GM19463 (cell line): ENCODE measurements around the gene SYNPR.

Experiments
- ATAC-seq: cut with Tn5 transposase; IDR thresholded peaks from one replicate; pipeline ENCODE4 v1.9.1; 2021; ENCODE audit warnings: mild to moderate bottlenecking, moderate library complexity; ENCODE audit not compliant: unreplicated experiment

Gene SYNPR

DNA sequence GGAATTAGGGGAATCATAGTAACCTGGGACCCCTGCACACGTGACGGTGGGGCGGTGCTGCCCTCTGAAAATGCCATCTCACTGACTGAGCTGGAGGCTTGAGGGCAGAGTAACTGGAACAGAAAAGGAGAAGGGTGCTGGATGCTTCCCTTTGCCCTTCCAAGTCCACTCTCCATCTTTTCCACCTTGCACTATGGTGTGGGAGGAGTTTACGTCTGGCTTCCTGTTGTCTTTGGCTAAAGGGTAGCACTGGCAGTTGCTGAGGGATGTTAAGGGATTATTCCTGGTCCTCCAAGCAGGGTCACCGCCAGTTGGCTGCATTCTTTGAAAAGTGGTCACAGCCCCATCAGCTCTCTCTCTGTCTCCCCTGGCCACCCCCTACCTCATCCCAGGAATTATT lies 245.0 kb downstream of the SYNPR start:
- ATAC-seq, result no peak

DNA sequence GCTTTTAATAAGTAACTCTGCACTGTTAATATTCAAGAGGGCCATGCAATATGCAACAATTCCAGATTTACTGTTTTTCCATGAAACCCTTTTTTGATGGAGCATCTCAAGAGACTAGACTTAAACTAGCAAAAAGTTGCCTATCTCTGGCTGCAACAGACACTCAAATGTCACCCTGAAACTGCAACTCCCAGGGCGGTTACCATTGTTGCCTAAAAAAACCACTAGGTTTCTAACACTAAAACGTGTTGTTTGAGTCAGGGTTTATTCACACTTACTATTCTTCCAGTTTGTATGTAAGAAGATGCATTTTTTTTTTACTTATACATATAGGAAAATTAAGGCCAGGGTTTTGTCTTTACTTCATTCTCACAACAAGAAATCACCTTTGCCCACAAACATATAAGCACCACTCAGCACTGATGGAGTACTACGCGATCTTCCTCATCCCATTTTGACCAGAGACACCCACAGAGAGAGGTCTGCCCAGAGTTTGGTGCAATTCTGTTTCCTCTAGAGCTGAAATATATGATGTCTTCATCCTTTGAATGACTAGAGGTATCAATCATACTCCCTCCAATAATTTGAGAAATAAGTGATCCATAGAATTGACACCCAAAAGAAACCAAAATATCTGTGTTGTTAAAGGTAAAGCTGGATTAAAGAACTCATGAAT lies 250.4 kb downstream of the SYNPR start:
- no peak for ATAC-seq

DNA sequence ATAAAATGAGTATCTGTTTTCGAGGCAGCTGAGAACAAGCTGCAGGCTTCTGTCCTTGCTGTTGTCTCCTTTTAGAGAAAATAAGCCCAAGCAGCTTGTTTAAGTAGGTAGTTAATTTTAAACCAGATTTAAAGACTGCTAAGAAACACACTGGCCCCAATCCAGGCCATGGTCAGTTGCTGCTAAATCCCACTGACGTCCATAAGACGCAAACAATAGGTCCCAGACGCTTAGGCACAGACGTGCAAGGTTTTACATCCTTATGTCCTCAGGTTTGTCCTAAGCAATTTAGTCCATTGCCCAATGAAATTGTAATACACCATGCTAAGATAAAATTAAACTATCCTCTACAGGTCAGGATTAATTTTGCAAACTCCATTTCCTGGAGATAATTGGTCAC lies 254.4 kb downstream of the SYNPR start:
- ATAC-seq, result no peak

DNA sequence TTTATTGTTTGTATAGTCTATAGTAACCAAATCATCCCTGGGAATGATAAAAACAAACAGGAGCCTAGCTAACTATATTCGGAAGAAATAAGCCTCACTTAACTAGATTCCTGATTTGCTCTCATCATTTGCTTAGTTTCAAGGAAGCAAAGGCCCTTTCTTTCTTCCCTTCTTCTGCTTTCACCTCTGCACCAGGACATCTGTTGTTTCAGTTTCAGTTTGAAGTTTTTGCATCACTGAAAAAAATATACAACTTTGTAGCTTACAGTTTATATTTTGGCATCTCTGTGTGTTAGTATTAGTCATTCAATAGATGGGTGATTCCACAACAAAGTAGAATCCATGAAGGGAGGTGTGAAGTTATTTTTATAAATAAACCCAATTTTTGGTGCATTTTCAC lies 260.8 kb downstream of the SYNPR start:
- ATAC-seq, result no peak

DNA sequence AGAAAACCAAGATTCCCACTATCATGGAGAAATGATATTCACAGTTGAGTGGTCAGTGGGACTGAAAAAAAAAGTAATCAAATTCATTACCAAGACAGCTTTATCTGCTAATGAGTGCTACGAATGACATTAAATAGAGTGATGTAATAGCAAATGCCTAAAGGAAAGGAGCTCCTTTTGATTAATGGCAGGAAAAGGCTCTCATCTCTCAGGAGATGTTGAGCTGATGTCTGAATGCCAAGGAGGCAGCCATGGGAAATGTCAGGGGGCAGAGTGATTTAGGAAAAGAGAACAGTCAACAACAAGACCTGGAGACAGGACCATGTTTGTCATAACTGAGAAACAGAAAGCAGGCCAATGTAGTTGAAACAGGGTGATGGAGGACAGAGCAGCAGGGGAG lies 277.7 kb downstream of the SYNPR start:
- ATAC-seq, result no peak

DNA sequence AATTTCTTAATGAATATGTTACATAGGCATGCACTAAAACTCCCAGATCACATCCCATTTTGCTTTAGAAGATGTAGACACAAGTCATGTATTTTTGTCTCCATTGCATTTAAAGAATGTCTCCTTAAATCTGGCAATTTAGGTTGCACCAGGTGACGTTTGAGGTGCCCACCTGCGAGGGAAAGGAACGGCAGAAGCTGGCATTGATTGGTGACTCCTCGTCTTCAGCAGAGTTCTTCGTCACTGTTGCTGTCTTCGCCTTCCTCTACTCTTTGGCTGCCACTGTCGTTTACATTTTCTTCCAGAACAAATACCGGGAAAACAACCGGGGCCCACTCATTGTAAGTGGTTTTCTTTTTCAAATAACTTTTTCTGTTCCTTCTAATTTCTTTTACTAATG lies 278.3 kb downstream of the SYNPR start:
- no peak for ATAC-seq

DNA sequence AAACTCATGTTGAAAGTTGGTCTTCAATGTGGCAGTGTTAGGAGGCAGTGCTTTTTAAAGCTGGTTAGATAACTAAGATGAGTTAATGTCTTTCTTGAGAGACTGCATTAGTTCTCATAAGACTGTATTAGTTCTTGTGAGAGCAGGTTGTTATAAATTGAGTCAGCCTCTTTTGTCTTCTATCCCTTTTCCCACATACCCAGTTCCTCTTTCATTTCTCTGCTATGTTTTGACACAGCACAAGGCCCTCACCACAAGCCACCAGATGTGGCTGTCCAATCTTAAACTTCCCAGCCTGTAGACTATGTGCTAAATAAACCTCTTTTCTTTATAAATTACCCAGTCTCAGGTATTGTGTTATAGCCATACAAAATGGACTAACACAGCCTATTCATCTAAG lies 279.8 kb downstream of the SYNPR start:
- peak; percentile 53 for ATAC-seq

DNA sequence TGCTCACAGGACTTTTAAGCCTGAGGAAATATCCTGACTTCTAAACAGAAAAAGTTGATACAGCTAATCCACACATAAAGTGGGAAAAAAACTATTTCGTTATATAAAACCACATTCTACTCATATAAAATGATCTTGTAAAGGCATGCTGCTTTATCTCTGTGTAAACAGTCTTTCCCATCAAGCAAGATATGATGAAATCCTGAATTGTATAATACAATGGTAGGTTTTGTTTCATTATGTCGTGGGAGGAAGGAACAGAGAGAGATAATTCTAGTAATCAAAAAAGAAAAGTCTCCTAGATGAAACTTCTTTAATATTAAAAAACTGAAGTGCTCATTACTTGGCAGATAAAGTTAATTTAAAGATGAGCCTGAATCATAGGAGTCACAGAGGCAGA lies 281.8 kb downstream of the SYNPR start:
- ATAC-seq, result no peak

DNA sequence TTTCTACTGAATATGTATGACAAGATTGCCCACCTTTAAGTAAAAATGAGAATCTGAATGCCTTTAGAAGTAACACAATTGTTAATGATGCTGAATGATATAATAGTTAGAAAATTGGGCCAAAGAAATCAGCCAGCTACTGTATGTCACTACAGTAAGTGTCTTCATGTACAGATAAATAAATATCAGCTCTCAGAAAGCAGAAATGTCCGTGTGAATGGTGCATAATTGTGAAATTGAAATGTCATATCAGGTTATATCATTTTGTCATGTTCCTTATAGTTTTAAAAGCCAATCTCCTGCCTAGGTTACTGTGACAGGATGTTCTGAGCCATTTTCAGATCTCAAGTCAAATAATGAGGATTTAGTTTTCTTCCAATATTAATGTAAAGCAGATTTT lies 283.8 kb downstream of the SYNPR start:
- ATAC-seq, result no peak

DNA sequence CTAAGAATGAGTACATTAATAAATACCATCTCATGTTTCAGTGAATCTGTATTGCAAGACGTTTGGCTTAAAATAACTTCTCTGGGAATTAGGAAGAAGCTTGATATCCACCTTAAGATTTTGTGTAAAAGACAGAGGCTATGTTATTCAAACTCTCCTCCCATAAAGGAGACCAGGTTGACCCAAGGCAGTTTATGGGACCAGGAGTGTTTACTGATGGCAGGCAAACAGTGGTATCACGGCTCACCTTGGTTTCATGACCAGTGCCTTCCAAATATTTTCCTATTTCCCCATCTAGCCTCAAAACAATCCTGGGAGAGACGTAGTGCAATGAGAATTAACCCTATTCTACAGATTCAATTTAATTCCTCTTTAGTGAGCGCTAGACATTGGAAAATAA lies 284.2 kb downstream of the SYNPR start:
- no peak for ATAC-seq

DNA sequence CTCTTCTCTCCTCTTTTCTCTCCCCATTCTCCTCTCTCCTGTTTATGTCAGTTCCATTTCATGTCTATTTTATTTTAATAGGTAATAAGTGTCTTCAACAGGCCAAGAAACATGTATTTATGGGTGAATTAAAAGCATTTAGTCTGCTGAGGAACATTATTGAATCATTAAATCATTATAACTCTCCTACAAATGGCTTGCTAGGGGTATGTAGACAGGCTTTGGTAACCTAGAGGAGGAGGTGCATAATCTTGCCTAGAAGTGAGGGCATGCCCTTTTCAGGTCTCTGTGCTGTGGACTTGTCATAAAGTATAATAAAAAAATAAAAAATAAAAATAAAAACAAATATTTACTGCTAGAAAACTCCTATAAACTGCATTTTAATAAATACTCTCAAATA lies 285.5 kb downstream of the SYNPR start:
- no peak for ATAC-seq

DNA sequence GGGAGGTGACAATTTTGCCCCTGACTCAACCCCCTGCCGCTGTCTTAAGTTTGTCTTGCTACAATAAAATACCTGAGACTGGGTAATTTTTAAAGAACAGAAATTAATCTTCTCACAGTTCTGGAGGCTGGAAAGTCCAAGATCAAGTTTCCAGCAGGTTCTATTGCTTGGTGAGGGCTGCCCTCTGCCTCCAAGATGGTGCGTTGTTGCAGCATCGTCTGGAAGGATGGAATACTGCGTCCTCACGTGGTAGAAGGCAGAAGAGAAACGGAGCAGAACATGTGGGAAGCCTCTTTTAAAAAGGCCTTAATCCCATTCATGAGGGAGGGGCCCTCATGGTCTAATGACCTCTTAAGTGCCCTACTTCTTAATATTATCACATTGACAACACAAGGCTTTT lies 287.1 kb downstream of the SYNPR start:
- no peak for ATAC-seq

DNA sequence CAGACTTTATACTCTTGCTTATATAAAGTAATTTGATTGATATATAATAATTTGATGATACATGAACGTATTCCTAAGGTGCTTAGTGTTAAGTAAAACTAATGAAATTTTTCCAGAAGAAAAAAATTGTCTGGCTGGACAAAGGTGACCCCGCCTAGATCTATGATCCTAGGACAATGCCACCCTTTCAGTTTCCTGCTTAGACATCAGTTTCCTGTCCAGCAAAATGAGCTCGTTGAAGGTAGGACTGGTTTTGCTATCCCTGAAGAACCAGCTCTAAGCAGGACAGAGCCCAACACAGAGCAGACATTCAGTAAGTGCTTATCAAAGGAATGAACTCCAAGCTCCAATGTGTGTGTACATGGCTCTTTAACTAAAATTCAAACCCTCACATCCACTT lies 293.6 kb downstream of the SYNPR start:
- ATAC-seq, result no peak

DNA sequence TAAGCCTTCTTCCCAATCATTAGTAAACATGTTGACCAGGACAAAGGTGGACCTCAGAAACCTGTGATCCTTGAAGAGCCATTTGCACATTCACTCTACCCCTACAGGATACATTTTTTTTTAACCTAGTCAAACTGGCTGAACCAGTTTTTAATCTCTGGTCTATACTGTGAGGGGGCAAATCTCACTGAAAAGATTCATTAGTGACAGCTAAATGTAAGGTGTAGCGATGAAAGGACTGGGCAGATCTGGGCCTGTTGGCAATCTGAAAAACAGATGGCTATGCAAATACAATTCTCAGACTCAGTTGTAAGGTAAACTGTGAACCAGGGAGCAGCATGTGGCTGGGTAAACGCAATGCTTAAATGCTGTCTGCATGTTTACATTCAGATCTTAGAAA lies 298.7 kb downstream of the SYNPR start:
- ATAC-seq, result no peak

DNA sequence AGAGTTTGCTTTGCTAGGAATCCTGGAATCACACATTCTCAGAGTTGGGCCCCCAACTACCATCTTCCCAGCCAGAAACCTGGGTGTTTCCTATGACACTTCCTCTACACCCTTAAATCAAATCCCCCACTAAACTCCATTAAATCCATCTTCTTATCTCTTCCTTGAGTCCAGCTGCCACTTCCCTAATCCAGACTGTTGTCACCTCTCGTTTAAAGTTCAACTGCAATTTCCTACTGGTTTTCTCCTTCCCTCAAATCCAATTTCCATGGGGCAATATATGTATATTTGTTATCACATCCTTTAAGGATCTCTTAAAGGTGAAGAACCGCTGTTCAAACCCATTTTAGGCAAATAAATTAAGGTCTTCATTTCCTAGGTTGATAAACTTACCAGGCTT lies 300.8 kb downstream of the SYNPR start:
- ATAC-seq, result no peak

DNA sequence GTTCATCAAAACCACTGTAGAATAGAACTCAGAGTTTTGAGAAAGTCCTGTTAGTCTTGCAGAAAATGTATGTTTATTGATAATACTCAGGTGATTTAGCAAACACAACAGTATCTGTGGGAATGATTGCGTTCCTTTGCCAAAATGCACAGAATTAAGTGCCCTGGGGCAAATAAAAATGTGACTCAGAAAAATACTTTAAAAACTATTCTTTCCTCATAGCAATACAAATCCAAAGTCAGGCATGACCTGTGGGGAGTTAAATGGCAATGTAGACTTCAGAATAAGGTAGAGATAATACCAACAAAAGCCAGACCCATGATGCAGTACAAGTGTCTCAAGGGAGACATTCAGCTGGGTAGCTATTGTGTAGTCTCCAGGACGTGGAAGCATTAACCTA lies 302.0 kb downstream of the SYNPR start:
- no peak for ATAC-seq

DNA sequence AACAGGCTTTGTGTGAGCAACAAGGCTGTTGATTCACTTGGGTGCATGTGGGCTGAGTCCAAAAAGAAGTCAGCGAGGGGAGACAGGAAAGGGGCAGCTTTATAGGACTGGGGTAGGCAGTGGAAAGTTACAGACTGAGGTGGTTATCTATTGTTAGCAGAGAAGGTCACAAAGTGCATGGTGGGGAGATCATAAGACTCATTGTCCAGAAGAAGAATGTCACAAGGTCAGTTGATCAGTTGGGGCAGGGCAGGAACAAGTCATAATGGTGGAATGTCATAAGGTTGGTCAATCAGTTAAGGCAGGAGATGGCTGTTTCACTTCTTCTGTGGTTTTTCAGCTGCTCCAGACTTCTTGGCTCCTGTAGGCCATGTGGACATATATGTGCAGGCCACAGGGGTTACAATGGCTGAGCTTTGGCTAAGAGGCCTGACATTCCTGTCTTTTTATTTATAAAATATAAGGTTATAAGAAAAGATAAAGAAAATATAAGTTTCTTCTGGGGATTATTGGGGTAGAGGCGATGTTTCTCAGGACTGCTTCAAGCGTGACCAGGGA lies 304.9 kb downstream of the SYNPR start:
- no peak for ATAC-seq

DNA sequence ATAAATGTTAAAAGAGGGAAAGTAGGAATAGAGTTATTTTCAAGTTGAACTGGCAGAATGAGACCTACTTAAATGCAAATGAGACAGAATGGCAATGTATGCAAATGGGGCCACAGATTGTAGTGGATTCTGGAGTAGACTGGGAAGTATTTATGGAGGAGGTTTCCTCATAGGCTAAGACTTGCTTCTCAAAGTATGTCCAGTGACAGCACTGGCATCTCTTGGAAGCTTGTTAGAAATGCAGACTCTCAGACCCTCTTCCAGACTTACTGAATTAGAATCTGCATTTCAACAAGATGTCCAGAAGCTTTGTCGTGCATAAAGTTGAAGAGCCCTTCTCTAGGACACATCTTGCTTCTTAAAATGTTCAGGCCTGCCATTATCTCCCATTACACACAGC lies 306.6 kb downstream of the SYNPR start:
- ATAC-seq, result no peak

DNA sequence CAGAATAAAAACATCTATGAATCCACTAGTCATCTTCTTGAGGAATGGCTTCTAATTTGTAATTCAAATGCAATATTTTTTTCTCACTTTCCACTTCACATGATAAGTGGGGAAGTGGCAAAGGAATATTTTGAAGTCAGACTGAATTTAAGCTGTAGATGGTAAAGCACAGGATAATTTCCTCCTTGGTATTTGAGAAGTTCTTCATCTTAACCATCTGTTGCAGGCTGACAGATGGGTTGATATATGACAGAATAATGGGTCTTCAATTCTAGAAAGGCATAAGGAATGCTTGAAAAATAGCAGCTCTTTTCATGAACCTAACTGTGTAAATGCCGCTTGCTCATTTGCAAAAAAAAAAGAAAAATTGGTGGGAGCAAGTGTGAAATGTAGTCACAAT lies 307.8 kb downstream of the SYNPR start:
- ATAC-seq, result no peak

DNA sequence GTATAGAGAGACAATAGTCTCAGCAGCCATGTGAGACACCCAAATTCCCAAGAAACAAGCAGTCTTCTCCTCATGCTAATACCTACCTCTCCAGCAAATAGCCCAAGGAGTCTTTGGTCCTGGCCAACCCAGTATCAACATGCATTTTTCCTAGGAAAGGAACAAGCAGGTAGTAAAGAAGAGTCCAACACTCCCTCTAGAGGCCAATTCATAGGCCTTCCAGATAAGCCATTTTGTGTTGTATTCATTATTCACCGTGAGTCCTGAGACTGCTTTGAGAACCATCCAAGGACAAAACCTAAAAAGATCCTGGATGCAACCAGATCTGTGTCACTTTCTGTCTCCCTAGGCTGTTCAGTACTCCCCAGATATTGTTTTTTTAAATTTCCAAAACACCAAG lies 310.8 kb downstream of the SYNPR start:
- ATAC-seq, result no peak

DNA sequence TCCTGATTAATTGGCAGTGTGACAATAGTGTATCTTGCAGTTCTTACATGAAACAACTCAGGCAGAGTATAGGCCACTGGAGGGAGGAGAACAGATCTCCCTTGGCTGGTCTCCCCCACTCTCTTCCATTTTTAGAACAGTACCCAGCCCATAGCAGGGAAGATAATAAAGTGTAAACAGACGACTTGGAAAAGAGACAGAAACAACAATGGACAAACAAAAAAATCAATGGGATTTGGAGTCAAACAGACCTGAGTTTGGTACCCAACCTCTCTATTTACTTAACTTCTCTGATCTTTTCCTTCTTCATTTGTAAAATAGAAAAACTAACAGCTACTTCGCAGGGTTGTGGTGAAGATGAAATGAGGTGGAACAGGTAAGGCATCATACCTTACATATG lies 315.7 kb downstream of the SYNPR start:
- ATAC-seq, result no peak

DNA sequence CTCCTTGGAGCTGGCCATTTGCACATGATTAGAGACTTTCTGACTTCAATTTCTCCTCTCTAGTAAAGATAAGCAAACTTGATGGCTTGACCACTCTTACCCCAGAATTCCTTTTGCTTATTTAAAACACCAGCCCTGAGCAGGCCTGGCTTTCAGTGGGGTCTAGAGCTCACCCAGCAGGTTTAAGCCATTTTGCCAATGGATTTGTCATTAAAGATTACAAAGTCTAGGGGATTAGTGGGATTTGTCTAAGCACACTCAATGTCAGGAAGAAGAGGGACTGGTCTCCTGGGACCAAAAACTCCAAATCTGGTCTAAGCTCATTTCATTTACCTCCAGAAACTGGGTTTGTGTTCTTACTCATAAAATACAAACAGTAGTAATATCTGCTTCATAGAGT lies 317.1 kb downstream of the SYNPR start:
- ATAC-seq, result no peak

DNA sequence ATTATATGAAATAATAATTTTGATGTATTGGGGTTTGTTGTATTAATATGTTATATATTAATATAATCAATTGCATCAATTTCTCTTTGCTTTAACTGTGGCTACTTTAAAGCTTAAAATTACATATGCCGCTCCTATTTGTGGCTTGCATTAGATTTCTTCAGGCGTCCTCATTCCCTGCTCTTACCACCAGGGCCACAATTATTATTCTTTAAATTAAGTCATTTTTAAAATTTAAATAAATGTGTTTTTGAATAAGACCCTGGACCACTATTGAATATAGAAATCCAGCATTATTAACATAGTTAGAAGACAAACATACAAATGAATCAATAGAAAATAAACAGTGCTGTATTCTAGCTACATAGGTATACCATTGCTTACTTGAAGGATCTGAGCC lies 318.9 kb downstream of the SYNPR start:
- ATAC-seq, result no peak
